GM19395 (cell line): ENCODE data around the gene GLIPR2.
"Not testable (repeated sequence)": the region's sequence is repeated elsewhere in the genome, so short reads cannot be mapped to it uniquely, and the experiment has no call there.

ENCODE experiments used
- ATAC-seq: cut with Tn5 transposase; IDR thresholded peaks from one replicate; pipeline ENCODE4 v1.9.1; 2021; ENCODE audit warnings: mild to moderate bottlenecking, moderate library complexity; ENCODE audit not compliant: unreplicated experiment

Gene GLIPR2

DNA sequence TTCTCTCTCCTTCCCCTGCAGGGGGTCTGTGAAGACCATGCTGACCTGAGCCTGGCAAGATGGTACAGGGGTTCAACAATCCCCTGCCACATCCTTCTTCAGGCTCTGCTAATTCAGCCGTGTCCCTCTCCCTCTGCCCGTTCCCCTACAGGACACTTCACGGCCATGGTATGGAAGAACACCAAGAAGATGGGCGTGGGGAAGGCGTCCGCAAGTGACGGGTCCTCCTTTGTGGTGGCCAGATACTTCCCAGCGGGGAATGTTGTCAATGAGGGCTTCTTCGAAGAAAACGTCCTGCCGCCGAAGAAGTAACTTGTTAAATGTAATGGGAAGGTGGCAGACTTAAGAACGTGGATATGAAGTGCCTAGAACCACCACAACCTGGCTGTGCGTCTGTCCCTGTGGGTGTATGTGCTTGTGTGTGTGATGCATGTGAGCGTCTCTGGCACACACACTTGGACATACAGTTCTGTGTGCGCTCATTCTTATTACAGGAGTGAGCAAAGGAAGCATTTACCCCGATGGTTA lies 25.7 kb downstream of the GLIPR2 start:
- no peak for ATAC-seq

- ATAC-seq: no peak
Observed at GRCh38 chr9:36163049-36163785, 26.7 kb downstream of the GLIPR2 start.

GRCh38 chr9:36163786-36164170 lies 27.2 kb downstream of the GLIPR2 start:
- ATAC-seq: no peak

DNA sequence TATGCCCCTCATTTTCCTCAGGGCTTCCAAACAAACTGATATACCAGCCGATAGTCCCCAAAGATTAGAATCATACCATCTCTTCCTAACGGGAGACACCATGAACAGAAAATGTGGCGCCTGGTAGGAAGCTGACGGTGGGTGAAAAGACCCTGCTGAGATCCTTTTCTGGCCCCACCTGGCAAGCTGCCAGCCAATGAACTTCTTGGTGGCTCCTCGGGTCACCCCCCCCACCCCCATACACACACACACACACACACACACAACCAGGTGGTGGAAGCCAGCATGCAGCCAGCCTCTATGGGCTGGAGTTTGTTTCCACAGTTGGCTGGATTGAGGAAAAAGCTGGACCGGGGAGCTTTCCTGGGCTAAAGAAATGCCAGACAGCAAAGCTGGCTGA lies 27.8 kb downstream of the GLIPR2 start:
- ATAC-seq: no peak

DNA sequence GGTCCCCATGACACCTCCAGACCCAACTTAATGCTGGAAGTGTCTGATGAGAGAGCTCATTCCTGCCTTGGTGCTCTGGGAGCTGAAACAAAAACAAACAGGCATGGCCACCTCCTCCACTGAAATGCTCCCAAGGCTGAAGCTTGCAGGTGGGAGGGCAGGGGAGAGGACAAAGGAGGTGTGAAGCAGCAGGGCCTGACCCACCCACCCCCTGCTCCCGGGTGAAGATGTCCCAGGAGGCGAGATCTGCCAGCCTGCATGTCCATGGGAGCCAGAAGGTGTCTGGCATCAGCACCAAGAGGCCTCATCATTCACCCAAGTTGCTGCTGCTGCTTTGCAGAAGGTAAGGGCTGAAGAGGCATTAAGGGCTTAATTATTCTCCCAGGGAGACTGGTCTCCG lies 28.5 kb downstream of the GLIPR2 start:
- no peak for ATAC-seq

DNA sequence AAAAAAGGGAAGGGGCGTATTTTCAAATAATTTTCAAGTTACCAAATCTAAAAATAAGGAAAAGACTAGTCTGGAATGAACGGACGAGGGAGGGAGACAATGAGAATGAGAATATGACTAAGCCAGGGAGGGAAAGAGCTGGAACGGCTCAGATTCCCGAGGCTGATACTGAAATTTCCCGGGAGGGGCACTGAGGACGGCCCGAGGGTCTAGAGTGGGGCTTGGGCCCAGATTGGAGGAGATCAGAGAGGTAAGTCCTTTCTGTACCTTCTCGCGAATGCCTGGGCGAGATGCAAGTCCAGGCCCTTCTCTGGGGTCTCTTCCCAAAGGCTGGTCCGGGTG lies 29.3 kb downstream of the GLIPR2 start:
- ATAC-seq: no peak

DNA sequence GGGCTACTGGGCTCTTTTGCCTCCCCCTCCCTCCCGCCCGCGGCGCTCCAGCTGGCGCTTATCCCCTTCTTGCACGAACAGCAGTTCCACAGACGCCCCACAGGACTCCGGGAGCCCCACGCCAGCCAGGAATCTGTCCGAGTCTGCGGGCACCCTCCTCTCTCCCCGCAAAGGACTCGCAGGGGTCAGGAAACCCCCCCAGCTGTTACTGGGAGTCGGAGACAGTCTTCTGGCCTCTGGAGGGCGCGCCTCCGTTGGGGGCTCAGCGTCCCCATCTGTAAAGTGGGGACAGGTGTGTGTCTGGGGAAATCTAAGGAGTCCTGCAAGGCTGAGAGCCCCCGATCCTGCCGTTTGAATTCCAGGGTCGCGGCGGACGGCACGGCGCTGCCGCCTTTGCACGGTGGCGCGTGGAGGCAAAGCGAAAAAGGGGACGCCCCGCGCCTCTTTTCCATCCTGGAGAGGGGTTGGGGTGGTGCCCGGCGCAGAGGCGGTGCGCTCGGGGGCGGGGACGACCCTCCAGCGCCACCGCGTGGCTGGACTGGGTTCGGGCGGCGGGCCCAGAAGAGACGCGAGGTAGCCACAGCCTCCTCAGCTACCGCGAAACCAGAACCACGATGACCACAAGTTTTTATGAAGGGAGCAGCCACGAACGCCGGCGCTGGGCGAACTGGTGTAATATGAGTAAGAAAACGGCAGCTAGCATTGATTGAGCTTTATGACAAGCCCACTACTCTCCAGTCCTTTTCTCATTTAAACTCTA lies 29.8 kb downstream of the GLIPR2 start:
- ATAC-seq: peak; percentile 79

DNA sequence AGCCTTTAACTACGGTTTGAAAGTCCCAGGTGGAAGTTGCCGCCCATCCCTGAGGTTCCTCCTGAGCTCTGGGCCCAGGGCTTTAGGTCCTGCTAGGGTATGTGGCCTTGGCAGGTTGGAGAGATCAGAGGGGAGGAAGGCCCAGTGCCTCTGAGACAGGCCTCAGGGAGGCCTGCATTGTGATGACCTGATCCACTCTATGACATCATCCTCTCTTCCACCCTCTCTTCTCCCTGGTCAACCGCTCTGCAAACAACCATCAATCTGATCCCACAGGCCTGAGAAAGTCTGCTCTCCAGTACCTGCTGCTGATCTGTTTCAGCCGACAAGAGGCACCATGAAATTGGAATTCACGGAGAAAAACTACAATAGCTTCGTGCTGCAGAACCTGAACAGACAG lies 32.6 kb downstream of the GLIPR2 start, which contains the start of gene CCIN:
TSS of gene CCIN (plus strand) at position 223 of the 400 bp plus-strand sequence. CDS start at position 338, 115 bp downstream.
- no peak for ATAC-seq

DNA sequence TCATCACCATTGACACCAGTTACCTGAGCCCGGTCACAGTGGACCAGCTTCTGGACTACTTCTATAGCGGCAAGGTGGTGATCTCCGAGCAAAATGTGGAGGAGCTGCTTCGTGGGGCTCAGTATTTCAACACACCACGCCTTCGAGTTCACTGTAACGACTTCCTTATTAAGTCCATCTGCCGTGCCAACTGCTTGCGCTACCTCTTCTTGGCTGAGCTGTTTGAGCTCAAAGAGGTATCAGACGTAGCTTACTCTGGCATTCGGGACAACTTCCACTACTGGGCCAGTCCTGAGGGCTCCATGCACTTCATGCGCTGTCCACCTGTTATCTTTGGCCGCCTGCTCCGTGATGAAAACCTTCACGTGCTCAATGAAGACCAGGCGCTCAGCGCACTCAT lies 33.2 kb downstream of the GLIPR2 start:
- no peak for ATAC-seq

- no peak for ATAC-seq
Observed at GRCh38 chr9:36170531-36170930, 34.0 kb downstream of the GLIPR2 start.

DNA sequence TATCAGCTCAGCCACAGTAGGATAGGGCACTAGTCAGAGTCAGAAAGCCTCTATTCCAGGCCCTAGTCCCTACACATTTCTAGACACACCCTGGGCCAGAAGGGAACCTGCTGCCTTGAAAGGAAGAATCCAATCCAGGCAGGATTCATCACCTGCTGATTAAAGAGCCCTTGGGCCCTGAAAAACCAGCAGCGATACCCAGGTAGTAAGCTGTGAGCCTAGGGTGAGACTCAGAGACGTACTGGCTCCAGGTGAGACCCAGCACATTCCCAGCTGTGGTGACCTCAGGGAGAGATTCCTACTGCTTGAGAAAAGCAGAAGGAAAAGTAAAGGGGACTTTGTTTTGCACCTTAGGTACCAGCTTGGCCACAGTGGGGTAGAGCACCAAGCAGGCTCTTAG lies 37.3 kb downstream of the GLIPR2 start:
- ATAC-seq: no peak

GRCh38 chr9:36174271-36174670 lies 37.7 kb downstream of the GLIPR2 start:
- ATAC-seq: no peak

DNA sequence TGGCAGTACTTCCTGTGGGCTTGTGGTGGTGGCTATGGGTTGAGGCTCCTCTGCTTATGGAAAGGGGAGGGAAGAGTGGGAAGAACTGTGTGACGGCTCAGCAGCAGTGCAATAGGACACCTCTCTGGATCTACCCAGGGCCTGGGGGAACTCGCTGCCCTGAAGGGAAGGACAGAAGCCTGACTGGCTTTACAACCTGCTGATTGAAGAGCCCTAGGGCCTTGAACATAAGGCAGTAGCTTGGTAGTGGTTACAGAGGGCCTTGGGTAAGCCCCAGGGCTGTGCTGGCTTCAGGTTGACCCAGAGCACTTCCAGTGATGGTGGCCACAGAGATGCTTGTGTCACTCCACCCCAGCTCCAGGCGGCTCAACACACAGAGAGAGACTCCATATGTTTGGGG lies 38.2 kb downstream of the GLIPR2 start:
- no peak for ATAC-seq

GRCh38 chr9:36175209-36175608 lies 38.7 kb downstream of the GLIPR2 start:
- ATAC-seq: not testable (repeated sequence)

- ATAC-seq: not testable (repeated sequence)
Observed at GRCh38 chr9:36176496-36176895, 40.0 kb downstream of the GLIPR2 start.

DNA sequence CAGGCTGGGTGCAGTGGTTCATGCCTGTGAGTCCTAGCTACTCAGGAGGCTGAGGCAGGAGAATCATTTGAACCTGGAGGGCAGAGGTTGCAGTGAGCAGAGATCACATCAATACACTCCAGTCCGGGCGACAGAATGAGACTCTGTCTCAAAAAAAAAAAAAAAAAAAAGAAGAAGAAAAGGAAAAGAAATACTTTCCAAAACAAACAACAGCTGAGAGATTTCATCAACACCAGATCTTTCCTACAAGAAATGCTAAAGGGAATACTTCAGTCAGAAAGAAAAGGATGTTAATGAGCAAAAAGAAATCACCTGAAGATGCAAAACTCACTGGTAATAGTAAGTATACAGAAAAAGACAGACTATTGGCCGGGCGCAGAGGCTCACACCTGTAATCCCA lies 41.0 kb downstream of the GLIPR2 start:
- ATAC-seq: no peak

DNA sequence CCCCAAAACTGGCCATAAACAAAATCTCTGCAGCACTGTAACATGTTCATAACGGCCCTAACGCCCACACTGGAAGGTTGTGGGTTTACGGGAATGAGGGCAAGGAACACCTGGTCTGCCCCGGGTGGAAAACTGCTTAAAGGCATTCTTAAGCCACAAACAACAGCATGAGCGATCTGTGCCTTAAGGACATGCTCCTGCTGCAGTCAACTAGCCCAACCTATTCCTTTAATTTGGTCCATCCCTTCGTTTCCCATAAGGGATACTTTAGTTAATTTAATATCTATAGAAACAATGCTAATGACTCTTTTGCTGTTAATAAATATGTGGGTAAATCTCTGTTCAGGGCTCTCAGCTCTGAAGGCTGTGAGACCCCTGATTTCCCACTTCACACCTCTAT lies 43.7 kb downstream of the GLIPR2 start:
- ATAC-seq: not testable (repeated sequence)

DNA sequence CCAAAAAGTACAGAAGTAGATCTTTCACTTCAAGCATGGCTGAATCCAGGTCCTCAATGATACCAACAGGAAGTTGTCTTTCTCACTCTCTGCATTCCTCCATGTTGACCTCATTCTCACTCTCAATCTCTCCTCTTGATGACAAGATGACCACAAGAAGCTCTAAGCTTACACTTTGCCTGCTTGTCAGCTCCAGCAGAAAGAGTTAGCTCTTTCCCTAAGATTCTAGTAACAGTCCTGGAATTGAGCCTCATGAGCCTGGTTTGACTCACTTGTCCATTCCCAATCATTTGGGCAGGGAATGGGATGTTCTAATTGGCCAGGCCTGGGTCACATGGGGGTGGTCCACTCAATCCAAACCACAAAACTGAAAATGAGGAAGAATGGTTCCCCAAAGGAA lies 50.9 kb downstream of the GLIPR2 start:
- ATAC-seq: no peak

DNA sequence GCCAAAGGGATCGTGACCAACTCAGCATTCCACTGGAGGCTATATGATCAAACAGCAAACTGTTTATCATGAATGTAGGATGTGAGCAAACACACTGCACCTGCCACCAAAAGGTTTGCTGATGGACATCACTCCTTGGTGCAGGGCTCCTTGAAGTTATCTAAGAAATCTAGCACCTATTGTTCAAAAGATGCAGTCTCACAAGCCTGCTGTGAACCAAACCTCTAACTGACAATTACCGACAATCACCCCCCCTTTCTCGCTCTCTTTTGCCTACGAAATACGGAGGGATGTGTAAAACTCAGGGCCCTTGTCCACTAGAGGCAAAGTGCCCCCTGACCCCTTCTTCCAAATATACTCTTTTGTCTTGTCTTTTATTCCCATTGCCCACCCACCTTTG lies 51.7 kb downstream of the GLIPR2 start:
- no peak for ATAC-seq

DNA sequence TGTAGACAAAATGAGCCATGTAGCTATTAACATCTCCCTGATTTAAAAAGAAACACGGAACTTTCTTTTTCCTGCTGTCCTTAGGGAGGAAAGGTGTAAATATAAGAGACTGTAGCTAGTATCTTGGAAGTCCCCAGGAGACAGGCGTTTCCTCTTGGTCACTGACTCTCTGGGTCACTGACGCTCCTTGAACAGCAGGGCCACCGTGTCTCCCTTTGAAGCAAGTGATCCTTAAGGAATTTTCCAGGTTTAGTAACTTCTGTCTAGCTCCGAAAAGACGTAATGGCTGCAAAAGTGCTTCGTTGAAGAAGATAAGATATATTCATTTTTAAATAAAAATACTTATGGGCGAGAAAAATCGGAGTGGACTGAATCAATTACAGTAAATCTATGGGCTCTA lies 53.4 kb downstream of the GLIPR2 start:
- no peak for ATAC-seq

GRCh38 chr9:36190388-36191289 lies 54.1 kb downstream of the GLIPR2 start, which contains the start of gene CLTA:
Gene CLTA, plus strand, starts transcription at chr9:36190921. Its CDS starts 136 bp downstream, at chr9:36191057.
- ATAC-seq: peak; percentile 95
